ENCODE results near the gene EXOC5.
"Not testable (repeated sequence)": the region's sequence is repeated elsewhere in the genome, so short reads cannot be mapped to it uniquely, and the experiment has no call there.

The EXOC5 gene

DNA sequence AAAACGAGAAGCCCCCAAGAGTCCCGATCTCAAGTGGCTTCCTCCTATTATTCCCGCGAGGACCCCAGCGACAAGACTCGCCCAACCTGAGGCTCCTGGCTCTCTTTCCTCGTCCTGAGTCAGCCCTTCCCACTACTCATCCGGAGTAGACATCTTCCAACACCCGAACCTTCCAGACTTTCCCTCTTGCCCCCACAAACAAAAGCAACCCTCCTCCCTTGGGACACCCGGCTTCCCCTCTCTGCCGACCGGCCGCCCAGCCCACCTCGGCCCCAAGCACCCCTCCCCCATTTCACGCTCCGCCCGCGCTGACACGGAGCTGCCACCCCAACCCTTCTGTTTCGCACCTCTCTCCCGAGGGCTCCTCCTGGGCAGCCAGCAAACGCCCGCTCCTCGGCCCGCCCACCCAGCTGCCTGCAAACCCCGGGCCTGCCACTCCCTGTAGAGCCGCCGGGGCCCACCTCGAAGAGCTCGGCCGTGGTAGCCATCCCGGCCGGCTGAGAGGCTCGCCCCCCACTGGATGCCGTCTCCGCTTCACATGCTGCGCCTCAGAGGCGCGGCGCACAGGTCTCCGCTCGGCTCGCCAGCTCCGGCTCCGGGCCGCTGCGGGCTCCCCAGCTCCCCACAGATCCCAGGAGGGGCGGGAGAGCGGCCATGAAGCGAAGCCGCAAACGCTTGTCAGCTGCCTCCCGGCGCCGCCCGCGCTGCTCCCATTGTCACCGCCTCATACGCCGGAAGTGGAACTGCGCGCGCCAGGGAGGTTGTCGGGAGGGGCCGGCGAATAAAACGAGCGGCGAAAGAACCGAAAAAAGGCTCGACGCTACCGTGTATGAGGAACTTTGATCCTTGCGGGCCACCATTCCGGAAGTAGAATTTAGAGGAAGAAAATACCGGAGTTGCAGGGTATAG, at the start of gene EXOC5, which contains the start of gene AP5M1:
EXOC5 (minus strand) TSS at position 745 of the 909 bp plus-strand sequence; CDS start at position 488, 257 bp downstream.
AP5M1 (plus strand) TSS at position 811 of the 909 bp plus-strand sequence. CDS start 344 bp downstream, outside the sequence.
- peak; percentile 92 for DNase-seq

GRCh38 chr14:57317248-57317833, 48.6 kb upstream of the EXOC5 start:
- peak; percentile 87 for DNase-seq

DNA sequence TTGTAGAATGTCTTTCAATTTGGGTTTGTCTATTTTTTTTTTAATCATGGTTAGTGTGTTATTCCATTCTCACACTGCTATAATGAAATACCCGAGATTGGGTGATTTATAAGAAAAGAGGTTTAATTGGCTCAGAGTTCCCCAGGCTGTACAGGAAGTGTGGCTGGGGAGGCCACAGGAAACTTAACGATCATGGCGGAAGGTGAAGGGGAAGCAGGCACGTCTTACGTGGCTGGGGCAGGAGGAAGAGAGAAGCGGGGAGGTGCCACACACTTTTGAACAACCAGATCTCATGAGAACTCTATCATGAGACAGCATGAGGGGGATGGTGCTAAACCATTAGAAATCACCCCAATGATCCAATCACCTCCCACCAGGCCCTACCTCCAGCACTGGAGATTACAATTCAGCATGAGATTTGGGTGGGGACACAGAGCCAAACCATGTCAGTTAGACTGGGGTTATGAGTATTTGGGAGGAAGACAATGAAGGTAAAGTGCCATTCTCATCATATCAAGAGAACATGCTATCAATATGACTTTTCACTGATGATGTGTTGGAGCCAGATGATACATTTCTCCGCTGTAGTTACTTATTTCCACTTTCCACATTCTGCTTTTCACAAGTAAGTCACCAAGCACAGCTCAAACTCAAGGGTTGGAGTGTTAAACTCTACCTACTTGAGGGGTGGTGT, 45.8 kb upstream of the EXOC5 start:
- no peak for DNase-seq

DNA sequence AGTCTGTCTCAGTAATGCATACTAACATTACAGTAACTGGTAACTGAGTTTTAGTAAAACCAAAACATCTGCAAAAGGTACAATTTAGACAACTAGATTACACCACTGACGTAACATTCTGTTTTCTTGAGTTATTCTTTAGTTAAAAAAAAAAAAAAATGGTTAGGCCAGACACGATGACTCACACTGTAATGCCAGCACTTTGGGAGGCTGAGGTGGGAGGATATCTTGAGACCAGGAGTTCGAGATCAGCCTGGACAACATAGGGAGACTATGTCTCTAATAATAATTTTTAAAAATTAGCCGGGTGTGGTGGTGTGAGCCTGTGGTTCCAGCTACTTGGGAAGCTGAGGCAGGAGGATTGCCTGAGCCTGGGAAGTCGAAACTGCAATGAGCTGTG, 34.2 kb upstream of the EXOC5 start:
- DNase-seq = no peak

DNA sequence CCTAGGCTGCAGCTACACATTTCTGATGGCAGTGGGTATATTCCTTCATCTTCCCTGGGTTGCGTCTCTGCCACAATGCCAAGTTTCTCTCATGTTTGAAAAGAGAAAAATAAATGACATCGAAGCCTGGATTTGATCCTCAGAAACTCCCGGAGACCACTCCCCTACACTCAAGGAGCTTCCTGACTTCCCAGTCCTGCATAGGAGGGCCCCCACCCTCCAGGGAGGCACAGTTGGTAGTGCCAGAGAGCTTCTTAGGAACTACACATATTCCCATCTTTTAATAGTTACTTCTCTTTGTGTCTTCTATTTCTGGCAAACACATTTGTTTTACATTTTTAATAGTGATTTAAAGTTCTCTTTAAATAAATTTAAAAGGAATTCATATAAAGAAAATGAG, 30.8 kb upstream of the EXOC5 start:
- DNase-seq = no peak

GRCh38 chr14:57297852-57298251, 29.1 kb upstream of the EXOC5 start:
- no peak for DNase-seq

DNA sequence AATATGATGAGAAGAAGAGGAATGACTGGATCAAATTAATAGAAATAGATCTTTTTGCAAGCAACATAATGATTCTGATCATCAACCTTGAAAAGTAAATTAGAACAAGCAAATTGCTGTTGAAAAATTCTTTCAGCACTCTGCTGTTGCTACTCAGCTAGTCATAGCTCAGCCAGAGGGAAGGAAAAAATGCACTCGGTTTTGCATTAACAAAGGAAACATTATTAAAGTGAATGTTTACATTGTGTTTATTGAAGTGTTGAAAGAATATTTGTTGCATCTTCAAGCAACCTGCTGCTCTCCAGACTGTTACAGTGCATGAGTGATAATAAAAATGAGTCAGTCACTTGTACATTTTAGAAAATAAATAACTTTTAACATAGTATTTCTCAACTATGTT, 26.5 kb upstream of the EXOC5 start:
- no peak for DNase-seq

- DNase-seq = no peak
Measured at GRCh38 chr14:57293866-57294837, 25.4 kb upstream of the EXOC5 start.

- no peak for DNase-seq
Measured at GRCh38 chr14:57291692-57292647, 23.3 kb upstream of the EXOC5 start.

DNA sequence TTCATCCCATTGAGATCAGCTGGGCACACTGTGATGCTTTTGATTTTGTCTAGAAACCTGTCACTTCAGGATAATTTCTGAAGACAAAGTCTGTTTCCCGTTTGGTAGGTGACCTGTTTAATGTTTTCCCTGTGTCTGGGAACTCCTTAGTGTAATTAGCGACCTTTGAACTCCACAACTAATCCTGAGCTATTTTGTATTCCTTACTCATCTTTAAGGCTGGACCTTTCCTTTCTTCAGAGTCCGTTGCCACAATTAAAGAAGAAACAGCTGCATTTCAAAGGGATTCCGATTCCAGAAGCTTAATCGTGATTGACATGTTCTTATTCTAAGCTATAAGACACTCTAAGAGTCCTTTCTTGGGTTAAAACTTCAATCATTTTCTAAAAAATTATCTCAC, 22.0 kb upstream of the EXOC5 start:
- DNase-seq = no peak

DNA sequence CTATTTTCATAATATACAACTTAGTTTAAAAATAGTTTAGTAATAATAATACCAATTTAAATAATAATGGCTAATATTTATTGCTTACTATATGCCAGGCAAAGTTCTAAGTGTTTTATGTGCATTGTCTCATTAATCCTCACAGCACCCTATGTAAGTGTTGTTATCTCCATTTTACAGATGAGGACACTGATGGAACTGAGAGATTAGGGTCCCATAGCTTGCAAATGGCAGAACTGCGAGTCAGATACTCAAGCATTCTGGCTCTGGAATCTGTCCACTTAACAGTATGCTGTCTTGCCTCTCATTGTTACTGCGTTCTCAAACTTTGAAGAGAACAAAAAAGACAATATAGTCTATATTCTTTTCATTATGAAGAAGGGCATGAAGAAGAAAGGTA, 19.0 kb upstream of the EXOC5 start:
- no peak for DNase-seq

DNA sequence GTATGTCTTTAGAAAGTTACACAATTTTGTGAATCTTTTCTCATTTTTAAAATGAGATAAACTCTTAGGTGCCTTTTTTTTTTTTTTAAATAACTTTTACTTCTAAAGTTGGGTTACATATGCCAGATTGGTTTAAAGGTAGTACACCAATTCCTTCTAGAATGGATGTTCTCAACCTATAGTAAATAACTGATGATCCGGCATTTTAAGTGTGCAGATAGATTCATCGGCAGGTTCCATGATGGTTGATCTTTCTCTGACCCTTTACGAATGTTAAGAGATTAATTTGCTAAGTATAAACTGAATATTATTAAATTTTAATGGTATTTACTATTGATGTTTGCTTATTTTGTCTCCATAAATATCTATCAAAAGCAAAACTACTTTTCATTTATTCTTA, 8.4 kb upstream of the EXOC5 start:
- no peak for DNase-seq

- DNase-seq = no peak
Measured at GRCh38 chr14:57275023-57275664, 6.4 kb upstream of the EXOC5 start.

- DNase-seq = no peak
Measured at GRCh38 chr14:57274551-57274950, 5.8 kb upstream of the EXOC5 start.

DNA sequence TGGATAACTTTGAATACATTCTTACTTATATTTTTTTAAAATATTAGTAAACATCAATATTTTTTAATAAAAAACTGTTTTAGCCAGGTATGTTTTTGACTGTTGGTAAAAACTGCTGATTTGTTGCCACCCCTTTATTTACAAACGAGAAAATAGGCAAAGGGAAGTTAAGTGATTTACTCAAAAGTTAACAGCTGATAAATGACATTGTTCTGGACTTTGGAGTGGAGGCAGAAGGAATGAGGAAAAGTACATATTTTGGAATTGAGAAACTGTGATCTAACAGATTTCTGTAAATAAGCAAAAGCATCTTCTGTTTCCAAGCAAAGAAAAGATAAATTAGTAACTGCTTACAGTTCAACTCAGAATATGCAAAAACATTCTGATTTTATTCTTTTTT, 4.5 kb upstream of the EXOC5 start:
- DNase-seq = no peak

DNA sequence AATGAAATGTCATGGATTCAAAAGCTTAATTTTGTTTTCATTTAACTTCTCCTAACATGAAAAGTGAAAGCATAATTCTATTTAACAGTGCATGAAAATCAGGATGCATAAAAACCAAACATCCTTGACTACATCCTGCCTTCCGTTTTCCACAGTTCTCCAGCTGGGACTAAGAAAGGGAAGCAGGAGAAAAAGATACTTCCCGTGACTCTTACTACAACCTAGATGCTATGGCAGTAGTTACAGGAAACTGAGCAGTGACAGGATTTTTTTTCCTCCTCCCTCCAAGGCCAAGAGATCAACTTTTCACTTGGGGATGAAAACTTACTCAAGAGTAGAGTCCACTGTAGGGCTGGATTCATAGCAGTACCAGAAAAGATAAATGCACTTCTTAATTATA, 2.6 kb downstream of the EXOC5 start:
- no peak for DNase-seq

DNA sequence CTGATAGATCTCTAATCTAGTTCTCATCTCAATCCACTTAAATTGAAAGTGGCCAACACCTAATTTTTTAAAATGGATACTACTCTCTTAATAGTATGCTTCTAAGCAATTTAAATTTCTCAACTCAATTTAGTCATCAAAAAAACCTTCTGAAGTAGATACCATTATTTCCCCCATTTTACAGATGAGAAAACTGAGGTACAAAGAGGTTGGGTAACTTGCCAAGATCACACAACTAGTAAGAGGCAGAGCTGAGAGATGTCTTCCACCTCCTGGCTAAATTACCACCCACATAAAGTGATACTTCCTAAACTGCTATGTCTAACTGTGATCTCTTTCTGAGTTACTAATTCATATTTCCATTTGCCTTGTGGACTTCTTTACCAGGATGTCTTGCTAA, 6.6 kb downstream of the EXOC5 start:
- DNase-seq = no peak

DNA sequence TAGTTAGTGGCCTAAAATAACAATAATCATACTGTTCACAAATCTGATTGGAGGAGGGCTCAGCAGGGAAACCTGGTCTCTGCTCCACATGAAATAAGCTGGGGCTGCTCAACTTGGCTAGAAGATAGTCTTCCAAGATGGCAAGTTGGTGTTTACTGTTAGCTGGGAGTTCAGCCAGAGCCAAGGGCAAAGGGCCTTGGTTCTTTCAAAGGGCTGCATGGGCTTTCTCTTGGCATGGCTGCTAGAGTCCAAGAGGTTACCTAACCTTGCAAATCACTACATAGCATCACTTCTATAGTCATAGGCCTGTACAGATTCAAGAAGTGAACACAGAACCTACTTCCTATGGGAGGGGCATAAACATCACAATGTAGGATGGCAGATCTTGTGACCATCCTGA, 7.1 kb downstream of the EXOC5 start:
- DNase-seq = no peak

DNA sequence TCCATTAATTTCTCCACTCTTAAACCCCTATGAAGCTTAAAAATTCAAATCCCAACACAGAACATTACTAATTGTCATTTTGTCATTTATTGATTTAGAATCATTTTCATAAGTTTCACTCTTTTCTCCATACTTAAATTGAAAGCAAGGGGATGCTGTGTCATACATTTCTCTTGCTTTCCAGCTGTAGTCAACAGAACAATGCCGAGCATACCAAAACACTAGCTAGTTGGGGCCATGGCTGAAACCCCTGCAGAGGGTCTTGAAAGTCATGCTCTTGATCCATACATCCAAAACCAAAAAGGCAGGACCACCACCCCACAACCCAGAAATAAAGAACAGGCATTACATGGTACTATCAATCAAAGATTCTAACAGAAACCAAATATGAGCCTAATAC, 9.0 kb downstream of the EXOC5 start:
- DNase-seq = no peak

DNA sequence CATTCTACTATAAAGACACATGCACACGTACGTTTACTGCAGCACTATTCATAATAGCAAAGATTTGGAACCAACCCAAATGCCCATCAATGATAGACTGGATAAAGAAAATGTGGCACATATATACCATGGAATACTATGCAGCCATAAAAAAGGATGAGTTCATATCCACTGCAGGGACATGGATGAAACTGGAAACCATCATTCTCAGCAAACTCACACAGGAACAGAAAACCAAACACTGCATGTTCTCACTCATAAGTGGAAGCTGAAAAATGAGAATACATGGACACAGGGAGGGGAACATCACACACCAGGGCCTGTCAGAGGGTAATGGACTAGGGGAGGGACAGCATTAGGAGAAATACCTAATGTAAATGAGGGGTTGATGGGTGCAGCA, 10.5 kb downstream of the EXOC5 start:
- not testable (repeated sequence) for DNase-seq

DNA sequence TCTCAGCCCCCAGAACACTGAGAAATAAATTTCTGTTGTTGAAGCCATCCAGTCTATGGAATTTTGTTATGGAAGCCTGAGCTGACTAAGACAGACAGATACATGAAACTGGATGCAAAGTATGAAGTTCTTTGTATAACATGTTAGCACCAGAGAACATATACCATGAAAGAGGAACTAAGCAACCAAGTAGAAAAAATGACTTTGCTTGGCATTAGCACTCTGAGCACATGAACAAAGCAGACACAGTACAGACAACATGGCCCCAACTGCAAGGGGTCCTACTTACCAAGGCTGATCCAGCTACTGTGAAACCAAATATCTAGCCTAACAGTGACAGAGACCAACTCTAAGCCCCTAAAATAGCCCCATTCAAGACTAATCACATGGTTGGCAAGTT, 13.8 kb downstream of the EXOC5 start:
- no peak for DNase-seq
